Measurements from ENCODE around the gene SERPINA9. TPM values are rescaled to one million over a fixed set of nuclear protein-coding genes. Genes with fewer than 3 reads are reported as not detected.

The SERPINA9 gene
- total and polyA plus RNA-seq, 2 of the 8 experiments (the other 6 are each of a cell fraction or from before 2014, with no cell fraction given) = not detected

- Histone ChIP-seq H3K23me2 (ENCODE audit: low read depth, low read length) (peaks cover 3% of the 10 kb centered on the region; the same call in 1 of the 2 replicates), H2AK5ac (ENCODE audit: low read depth, low read length) (no peak overlapping the region), H3K4me1 (replicated peaks in 1 of 4; ENCODE audit: control insufficient read depth in 3 of 4, insufficient read depth in 4 of 4, low read length in 3 of 4) (peaks cover 0 to 5% (median 1%) of the 10 kb centered on the region in 4 experiments; a peak in 3 of 7 replicates), H3K56ac (replicated peaks; ENCODE audit: insufficient read length, low read depth, low read length) (no peak overlapping the region), H2BK15ac (ENCODE audit: low read length) (no peak overlapping the region), H3K79me2 (ENCODE audit: control insufficient read depth in 1 of 2, insufficient read depth in 2 of 2, low read length in 2 of 2) (no peaks in the 10 kb centered on the region), H3K9me3 (ENCODE audit: insufficient read depth in 2 of 2, low read depth in 1 of 2, low read length in 1 of 2) (peaks cover 2 to 3% of the 10 kb centered on the region in 2 experiments; a peak in 1 of 4 replicates), H3K9ac (replicated peaks in 1 of 4; ENCODE audit: extremely low read depth in 1 of 4, low read depth in 3 of 4, low read length in 3 of 4) (no peak overlapping the region), H3K4me2 (ENCODE audit: insufficient read depth in 1 of 2, low read depth in 2 of 2, low read length in 2 of 2) (no peak overlapping the region), H3K79me1 (ENCODE audit: low read depth, low read length) (no peaks in the 10 kb centered on the region), H3K14ac (ENCODE audit: insufficient read length) (no peak overlapping the region), H3K18ac (ENCODE audit: extremely low read depth, low read length) (no peak overlapping the region), H3K27ac (ENCODE audit: low read depth, low read length) (no peak overlapping the region), H2BK5ac (ENCODE audit: low read depth, low read length) (no peak overlapping the region), H4K20me1 (replicated peaks in 1 of 2; ENCODE audit: control insufficient read depth in 1 of 2, insufficient read depth in 2 of 2, low read length in 2 of 2) (no peaks in the 10 kb centered on the region), H3K27me3 (replicated peaks in 1 of 4; ENCODE audit: control insufficient read depth in 3 of 4, extremely low read depth in 1 of 4, insufficient read depth in 3 of 4, low read length in 3 of 4) (no peaks in the 10 kb centered on the region), H2BK20ac (ENCODE audit: low read length) (no peak overlapping the region), H4K91ac (replicated peaks; ENCODE audit: insufficient read length, low read length) (no peak overlapping the region), H2BK120ac (replicated peaks; ENCODE audit: low read depth, low read length) (no peak overlapping the region), H3K36me3 (ENCODE audit: control insufficient read depth in 2 of 4, insufficient read depth in 4 of 4, low read length in 3 of 4) (no peaks in the 10 kb centered on the region; a peak in 1 of 8 replicates), H2AFZ (ENCODE audit: low read length) (no peak overlapping the region), H4K5ac (ENCODE audit: insufficient read length, low read depth, low read length) (no peak overlapping the region), H3K4me3 (ENCODE audit: extremely low read depth in 1 of 4, insufficient read depth in 2 of 4, low read depth in 3 of 4, low read length in 4 of 4) (no peak overlapping the region), H2BK12ac (ENCODE audit: low read depth, low read length) (no peak overlapping the region), H3K4ac (replicated peaks; ENCODE audit: insufficient read length, low read depth, low read length) (no peak overlapping the region), H4K8ac (ENCODE audit: extremely low read depth, insufficient read depth, low read length) (no peak overlapping the region), H3K23ac (ENCODE audit: insufficient read length) (no peak overlapping the region)
- ChIA-PET POLR2A (ENCODE audit: partially characterized antibody) (no interaction called here), CTCF (ENCODE audit: partially characterized antibody) (interaction anchor here (4.0 kb wide), 1 partner anchor 39 kb away, joined by 18 read pairs; no protein-coding TSS in a partner anchor)
- FAIRE-seq (no peak), DNase-seq (ENCODE audit: low read depth in 1 of 2, low spot score in 2 of 2) (no peak)
- 83% methylated on average over 4 of the region's 4 CpGs; no CpG with 5 or more reads in 1 of the 2 experiments for WGBS, 2 experiments (ENCODE audit: extremely low coverage in 1 of 2, insufficient coverage in 1 of 2, insufficient read length in 1 of 2, insufficient replicate concordance in 2 of 2, low coverage in 1 of 2, low lambda C conversion rate in 2 of 2, missing lambda C conversion rate in 1 of 2)
- TF ChIP-seq ATF3 (IDR thresholded peaks at IDR 0.05; ENCODE audit: insufficient read depth, low read depth, low read length) (no peak), EZH2 (IDR thresholded peaks at IDR 0.05; ENCODE audit: low read depth, low read length, severe bottlenecking) (no peak), CTBP2 (IDR thresholded peaks at IDR 0.05; ENCODE audit: borderline replicate concordance, insufficient read depth, insufficient read length, low read length) (no peak), CBX8 (IDR thresholded peaks at IDR 0.05; ENCODE audit: borderline replicate concordance, low read depth, low read length) (no peak), RNF2 (IDR thresholded peaks at IDR 0.05; ENCODE audit: borderline replicate concordance, low read depth, low read length, missing control alignments, poor library complexity, severe bottlenecking) (no peak), CREB1 (IDR thresholded peaks at IDR 0.05) (no peak), CEBPB (IDR thresholded peaks at IDR 0.05; ENCODE audit: low read depth, low read length) (no peak), MAFK (IDR thresholded peaks at IDR 0.05; ENCODE audit: low read depth, low read length) (no peak), HDAC6 (IDR thresholded peaks at IDR 0.05; ENCODE audit: low read depth, low read length) (no peak), NANOG (IDR thresholded peaks at IDR 0.05; ENCODE audit: insufficient read depth, low read depth, low read length, poor library complexity, severe bottlenecking) (no peak)
- TF ChIP-seq, protein P1, sequence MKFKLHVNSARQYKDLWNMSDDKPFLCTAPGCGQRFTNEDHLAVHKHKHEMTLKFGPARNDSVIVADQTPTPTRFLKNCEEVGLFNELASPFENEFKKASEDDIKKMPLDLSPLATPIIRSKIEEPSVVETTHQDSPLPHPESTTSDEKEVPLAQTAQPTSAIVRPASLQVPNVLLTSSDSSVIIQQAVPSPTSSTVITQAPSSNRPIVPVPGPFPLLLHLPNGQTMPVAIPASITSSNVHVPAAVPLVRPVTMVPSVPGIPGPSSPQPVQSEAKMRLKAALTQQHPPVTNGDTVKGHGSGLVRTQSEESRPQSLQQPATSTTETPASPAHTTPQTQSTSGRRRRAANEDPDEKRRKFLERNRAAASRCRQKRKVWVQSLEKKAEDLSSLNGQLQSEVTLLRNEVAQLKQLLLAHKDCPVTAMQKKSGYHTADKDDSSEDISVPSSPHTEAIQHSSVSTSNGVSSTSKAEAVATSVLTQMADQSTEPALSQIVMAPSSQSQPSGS (IDR thresholded peaks at IDR 0.05; ENCODE audit: low read length) = no peak
Measured at GRCh38 chr14:94472842-94473241, 3.2 kb downstream of the SERPINA9 start.

Data from H1 (cell line).